Retinal pigment epithelial cell (primary cell): Measurements from ENCODE around the gene SFSWAP.

Experiments used
- DNase-seq: peaks from one replicate; pipeline ENCODE4 v3.0.0-alpha.2; 2010; ENCODE audit warnings: low read depth
- H3K4me3 ChIP-seq: 2 replicates; pipeline ENCODE4 v1.5.1; 2011; ENCODE audit warnings: mild to moderate bottlenecking, low read length, control low read depth, moderate library complexity
- CTCF ChIP-seq: conservative IDR thresholded peaks from 2 replicates; pipeline ENCODE4 v1.5.1; 2011; ENCODE audit warnings: low read depth, low read length, control low read depth, inconsistent platforms

SFSWAP gene

GRCh38 chr12:131810726-131811125, 99.8 kb downstream of the SFSWAP start:
- no peak overlapping the region for H3K4me3 ChIP-seq
- TF ChIP-seq CTCF, result no peak
- no peak for DNase-seq

- DNase-seq, result no peak
- TF ChIP-seq CTCF, result no peak
Measured at GRCh38 chr12:131815131-131815530, 104.2 kb downstream of the SFSWAP start.

GRCh38 chr12:131816495-131816894, 105.6 kb downstream of the SFSWAP start:
- H3K4me3 ChIP-seq, result no peak overlapping the region
- DNase-seq, result no peak
- no peak for TF ChIP-seq CTCF

More at GRCh38 chr12:131815131-131815530, 104.2 kb downstream of the SFSWAP start:
- H3K4me3 ChIP-seq, result no peak overlapping the region

GRCh38 chr12:131817241-131817640, 106.4 kb downstream of the SFSWAP start:
- TF ChIP-seq CTCF, result no peak
- DNase-seq, result no peak
- H3K4me3 ChIP-seq, result no peak overlapping the region

- no peak for TF ChIP-seq CTCF
- DNase-seq, result no peak
- no peak overlapping the region for H3K4me3 ChIP-seq
Measured at GRCh38 chr12:131818821-131819585, 108.1 kb downstream of the SFSWAP start.

GRCh38 chr12:131824450-131824849, 113.6 kb downstream of the SFSWAP start:
- no peak for DNase-seq
- no peak overlapping the region for H3K4me3 ChIP-seq
- TF ChIP-seq CTCF, result no peak
